Gastrocnemius medialis (tissue), 4 donors: ENCODE results near the gene ZBTB20.

Experiments
- POLR2A ChIP-seq, 2 donors: fragments of 450-650 bp; IDR thresholded peaks; one replicate each; pipeline ENCODE4 v1.6.1; 2017; ENCODE audit warnings: antibody characterized with exemption in 2 of 2, mild to moderate bottlenecking in 2 of 2, moderate library complexity in 2 of 2
- TF ChIP-seq, protein P1 (sequence below), 5 experiments: fragments of 450-650 bp in 3 of 5; fragments of 200-600 bp in 2 of 5; sonication (generic) in 2 of 5; IDR thresholded peaks in 4 of 5; conservative IDR thresholded peaks in 1 of 5; 1 replicate in 4 of 5; 2 replicates in 1 of 5; pipeline ENCODE4 v1.5.1; 2016 to 2019; ENCODE audit warnings: antibody characterized with exemption in 5 of 5, mild to moderate bottlenecking in 3 of 5, moderate library complexity in 3 of 5

GRCh38 chr3:114690911-114691310 lies 456.2 kb downstream of the ZBTB20 start:
- TF ChIP-seq, protein P1, sequence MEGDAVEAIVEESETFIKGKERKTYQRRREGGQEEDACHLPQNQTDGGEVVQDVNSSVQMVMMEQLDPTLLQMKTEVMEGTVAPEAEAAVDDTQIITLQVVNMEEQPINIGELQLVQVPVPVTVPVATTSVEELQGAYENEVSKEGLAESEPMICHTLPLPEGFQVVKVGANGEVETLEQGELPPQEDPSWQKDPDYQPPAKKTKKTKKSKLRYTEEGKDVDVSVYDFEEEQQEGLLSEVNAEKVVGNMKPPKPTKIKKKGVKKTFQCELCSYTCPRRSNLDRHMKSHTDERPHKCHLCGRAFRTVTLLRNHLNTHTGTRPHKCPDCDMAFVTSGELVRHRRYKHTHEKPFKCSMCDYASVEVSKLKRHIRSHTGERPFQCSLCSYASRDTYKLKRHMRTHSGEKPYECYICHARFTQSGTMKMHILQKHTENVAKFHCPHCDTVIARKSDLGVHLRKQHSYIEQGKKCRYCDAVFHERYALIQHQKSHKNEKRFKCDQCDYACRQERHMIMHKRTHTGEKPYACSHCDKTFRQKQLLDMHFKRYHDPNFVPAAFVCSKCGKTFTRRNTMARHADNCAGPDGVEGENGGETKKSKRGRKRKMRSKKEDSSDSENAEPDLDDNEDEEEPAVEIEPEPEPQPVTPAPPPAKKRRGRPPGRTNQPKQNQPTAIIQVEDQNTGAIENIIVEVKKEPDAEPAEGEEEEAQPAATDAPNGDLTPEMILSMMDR (IDR thresholded peaks at IDR 0.05 in 4 of 5, conservative IDR thresholded peaks at IDR 0.05 in 1 of 5), result no peak
- TF ChIP-seq POLR2A (IDR thresholded peaks at IDR 0.05), result no peak
